ENCODE results near the gene IGF1R.

GRCh38 chr15:98809273-98809672 is 160.9 kb downstream of the IGF1R start:
- TF ChIP-seq CTCF (conservative IDR thresholded peaks at IDR 0.05) = no peak
- no peak for TF ChIP-seq ZFX (IDR thresholded peaks at IDR 0.05)
